ENCODE measurements around the gene IL23R.

Gene IL23R

GRCh38 chr1:67149179-67149770 is 17.0 kb upstream of the IL23R start:
- peak; percentile 40 for DNase-seq

- no peak for DNase-seq
These were observed 15.3 kb upstream of the IL23R start for GRCh38 chr1:67150931-67151330.

GRCh38 chr1:67158401-67158800 is 7.9 kb upstream of the IL23R start:
- no peak for DNase-seq

- DNase-seq, result no peak
These were observed 7.0 kb upstream of the IL23R start for GRCh38 chr1:67159233-67159632.

GRCh38 chr1:67162954-67163353 is 3.3 kb upstream of the IL23R start:
- no peak for DNase-seq

- no peak for DNase-seq
These were observed 699 bp upstream of the IL23R start for GRCh38 chr1:67165468-67166041.

GRCh38 chr1:67169496-67169895 is 3.2 kb downstream of the IL23R start:
- DNase-seq, result no peak

GRCh38 chr1:67169932-67170331 is 3.7 kb downstream of the IL23R start:
- DNase-seq, result no peak

- DNase-seq, result no peak
These were observed 4.7 kb downstream of the IL23R start for GRCh38 chr1:67170751-67171573.

GRCh38 chr1:67171574-67171955 is 5.3 kb downstream of the IL23R start:
- DNase-seq, result no peak

GRCh38 chr1:67171978-67172377 is 5.7 kb downstream of the IL23R start:
- DNase-seq, result no peak

- no peak for DNase-seq
These were observed 7.7 kb downstream of the IL23R start for GRCh38 chr1:67173988-67174387.

GRCh38 chr1:67174716-67175284 is 8.5 kb downstream of the IL23R start:
- DNase-seq, result no peak

GRCh38 chr1:67175530-67176087 is 9.4 kb downstream of the IL23R start:
- DNase-seq, result no peak

GRCh38 chr1:67184838-67185421 is 18.7 kb downstream of the IL23R start:
- DNase-seq, result no peak

- no peak for DNase-seq
These were observed 21.9 kb downstream of the IL23R start for GRCh38 chr1:67188137-67188536.

GRCh38 chr1:67189953-67190352 is 23.7 kb downstream of the IL23R start:
- DNase-seq, result no peak

GRCh38 chr1:67190410-67190809 is 24.2 kb downstream of the IL23R start:
- no peak for DNase-seq

GRCh38 chr1:67190942-67191341 is 24.7 kb downstream of the IL23R start:
- no peak for DNase-seq

GRCh38 chr1:67191668-67192520 is 25.6 kb downstream of the IL23R start:
- no peak for DNase-seq

- DNase-seq, result no peak
These were observed 26.6 kb downstream of the IL23R start for GRCh38 chr1:67192902-67193301.

GRCh38 chr1:67193704-67194103 is 27.4 kb downstream of the IL23R start:
- DNase-seq, result no peak

Measured in DMS79 treated with DMSO at 0.1 percent for 48 hours (cell line).